H9 (cell line): Measurements from ENCODE around the gene EXOC3L4. TPM values are rescaled to one million over a fixed set of nuclear protein-coding genes. Genes with fewer than 3 reads are reported as not detected.

ENCODE experiments used
- DNase-seq: peaks from one replicate; pipeline ENCODE4 v3.0.0-alpha.2; 2017
- H2AFZ ChIP-seq: one replicate; pipeline ENCODE4 v1.6.1; 2013; ENCODE audit warnings: mild to moderate bottlenecking, low read length, control low read depth, moderate library complexity
- H2AK5ac ChIP-seq: 2 replicates; pipeline ENCODE4 v1.6.1; 2013; ENCODE audit warnings: low read length, control low read depth, mixed read lengths; ENCODE audit not compliant: insufficient read length
- H2BK120ac ChIP-seq: one replicate; pipeline ENCODE4 v1.6.1; 2013; ENCODE audit warnings: low read depth, mild to moderate bottlenecking, low read length, control low read depth, inconsistent platforms; ENCODE audit not compliant: poor library complexity, severe bottlenecking
- H2BK12ac ChIP-seq: 2 replicates; pipeline ENCODE4 v1.6.1; 2013; ENCODE audit warnings: low read length, control low read depth, mixed read lengths, low read depth; ENCODE audit not compliant: insufficient read length
- H2BK15ac ChIP-seq: 2 replicates; pipeline ENCODE4 v1.6.1; 2013; ENCODE audit warnings: low read depth, low read length, control low read depth
- H2BK20ac ChIP-seq: one replicate; pipeline ENCODE4 v1.6.1; 2013; ENCODE audit warnings: low read depth, mild to moderate bottlenecking, low read length, control low read depth, inconsistent platforms; ENCODE audit not compliant: poor library complexity, severe bottlenecking
- H2BK5ac ChIP-seq: 2 replicates; pipeline ENCODE4 v1.6.1; 2013; ENCODE audit warnings: low read length, control low read depth, mixed read lengths; ENCODE audit not compliant: insufficient read length
- H3K14ac ChIP-seq: 2 replicates; pipeline ENCODE4 v1.6.1; 2013; ENCODE audit warnings: low read length, control low read depth; ENCODE audit not compliant: insufficient read depth
- H3K18ac ChIP-seq: 2 replicates; pipeline ENCODE4 v1.6.1; 2013; ENCODE audit warnings: low read depth, mild to moderate bottlenecking, mixed read lengths, low read length, control low read depth; ENCODE audit not compliant: insufficient read length
- H3K23ac ChIP-seq: 2 replicates; pipeline ENCODE4 v1.6.1; 2013; ENCODE audit warnings: low read length, control low read depth, mixed read lengths, low read depth; ENCODE audit not compliant: insufficient read length
- H3K23me2 ChIP-seq: 2 replicates; pipeline ENCODE4 v1.6.1; 2013; ENCODE audit warnings: low read depth, mild to moderate bottlenecking, mixed read lengths, low read length, control low read depth; ENCODE audit not compliant: insufficient read length, poor library complexity, severe bottlenecking
- H3K27ac ChIP-seq: 2 replicates; pipeline ENCODE4 v1.5.1; 2013; ENCODE audit warnings: low read length, control low read depth, mixed read lengths, low read depth; ENCODE audit not compliant: insufficient read length
- H3K27me3 ChIP-seq: 2 replicates; pipeline ENCODE4 v1.6.1; 2013; ENCODE audit warnings: low read length, control low read depth, inconsistent platforms; ENCODE audit not compliant: insufficient read depth
- H3K4ac ChIP-seq: 2 replicates; pipeline ENCODE4 v1.6.1; 2013; ENCODE audit warnings: low read depth, mild to moderate bottlenecking, control low read depth, inconsistent platforms, low read length, moderate library complexity
- H3K4me1 ChIP-seq: 2 replicates; pipeline ENCODE4 v1.6.1; 2013; ENCODE audit warnings: low read length, control low read depth, inconsistent platforms; ENCODE audit not compliant: insufficient read depth
- H3K4me2 ChIP-seq: 2 replicates; pipeline ENCODE4 v1.6.1; 2013; ENCODE audit warnings: low read length, control low read depth, mixed read lengths; ENCODE audit not compliant: insufficient read length, insufficient read depth
- H3K56ac ChIP-seq: 2 replicates; pipeline ENCODE4 v1.6.1; 2013; ENCODE audit warnings: low read depth, mild to moderate bottlenecking, mixed read lengths, low read length, control low read depth; ENCODE audit not compliant: insufficient read length
- H3K79me1 ChIP-seq: 2 replicates; pipeline ENCODE4 v1.6.1; 2013; ENCODE audit warnings: low read depth, mild to moderate bottlenecking, moderate library complexity, low read length, control low read depth, inconsistent platforms; ENCODE audit not compliant: insufficient read depth, poor library complexity, severe bottlenecking
- H3K79me2 ChIP-seq: 2 replicates; pipeline ENCODE4 v1.6.1; 2013; ENCODE audit warnings: low read length, control low read depth, inconsistent platforms; ENCODE audit not compliant: insufficient read depth
- H3K9ac ChIP-seq: 2 replicates; pipeline ENCODE4 v1.6.1; 2013; ENCODE audit warnings: low read length, control low read depth, mixed read lengths; ENCODE audit not compliant: insufficient read length; ENCODE audit errors: extremely low read depth
- H3K9me3 ChIP-seq: one replicate; pipeline ENCODE4 v1.6.1; 2013; ENCODE audit warnings: low read depth, low read length, inconsistent platforms; ENCODE audit not compliant: control insufficient read depth
- H3T11ph ChIP-seq: one replicate; pipeline ENCODE4 v1.6.1; 2013; ENCODE audit warnings: mild to moderate bottlenecking, low read length, control low read depth, inconsistent platforms
- H4K20me1 ChIP-seq: one replicate; pipeline ENCODE4 v1.6.1; 2013; ENCODE audit not compliant: control insufficient read depth, insufficient read length, insufficient read depth
- H4K5ac ChIP-seq: 2 replicates; pipeline ENCODE4 v1.6.1; 2013; ENCODE audit warnings: low read depth, mild to moderate bottlenecking, mixed read lengths, low read length, control low read depth; ENCODE audit not compliant: insufficient read length
- H4K8ac ChIP-seq: replicated peaks from 2 replicates; pipeline ENCODE4 v1.6.1; 2013; ENCODE audit warnings: low read length, control low read depth, mixed read lengths, low read depth; ENCODE audit not compliant: insufficient read length
- H4K91ac ChIP-seq: 2 replicates; pipeline ENCODE4 v1.6.1; 2013; ENCODE audit warnings: low read depth, mild to moderate bottlenecking, moderate library complexity, mixed read lengths, low read length, control low read depth; ENCODE audit not compliant: insufficient read length
- H3K27ac Mint-ChIP-seq, 3 experiments: 2 replicates in 2 of 3; 3 replicates in 1 of 3; pipeline ENCODE4 v1.8.0; 2020 to 2021; ENCODE audit warnings: mixed read lengths in 3 of 3, mild to moderate bottlenecking in 1 of 3, moderate library complexity in 1 of 3
- H3K27me3 Mint-ChIP-seq: 2 replicates; pipeline ENCODE4 v1.8.0; 2021; ENCODE audit warnings: low read depth, mild to moderate bottlenecking, moderate library complexity, mixed read lengths
- H3K36me3 Mint-ChIP-seq, 3 experiments: 2 replicates in 2 of 3; 3 replicates in 1 of 3; pipeline ENCODE4 v1.8.0; 2020 to 2021; ENCODE audit warnings: low read depth in 3 of 3, mixed read lengths in 3 of 3; ENCODE audit not compliant: insufficient read depth in 1 of 3
- H3K4me1 Mint-ChIP-seq, 2 experiments: 2 replicates each; pipeline ENCODE4 v1.8.0; 2020; ENCODE audit warnings: mixed read lengths in 2 of 2
- H3K4me3 Mint-ChIP-seq, 2 experiments: 2 replicates in 1 of 2; 3 replicates in 1 of 2; pipeline ENCODE4 v1.8.0; 2020 to 2021; ENCODE audit warnings: mild to moderate bottlenecking in 2 of 2, mixed read lengths in 2 of 2, moderate library complexity in 1 of 2
- H3K9me3 Mint-ChIP-seq, 2 experiments: 2 replicates in 1 of 2; 3 replicates in 1 of 2; pipeline ENCODE4 v1.8.0; 2020; ENCODE audit warnings: mild to moderate bottlenecking in 2 of 2, mixed read lengths in 2 of 2, moderate library complexity in 1 of 2
- WGBS: extraction: QIAGEN DNeasy Blood & Tissue Kit; methylation state at CpG from one replicate; pipeline ENCODE4 v1.1.7; 2013; ENCODE audit warnings: missing lambda C conversion rate, low lambda C conversion rate, mixed read lengths; ENCODE audit not compliant: insufficient read length; ENCODE audit errors: extremely low coverage; 5-methylcytosine and 5-hydroxymethylcytosine counted together
- total RNA-seq: library from RNA; stranded (reverse); gene quantifications from 2 replicates; pipeline ENCODE4 v1.2.1, GENCODE V29; 2021
- TF ChIP-seq, protein P1 (sequence below): fragments of 200-600 bp; sonication (generic); conservative IDR thresholded peaks from 3 replicates; pipeline ENCODE4 v1.8.0; 2021; ENCODE audit warnings: antibody characterized with exemption, mild to moderate bottlenecking

Gene EXOC3L4
- total RNA-seq, 1 experiment from 2014 or later: 0.42 TPM

DNA sequence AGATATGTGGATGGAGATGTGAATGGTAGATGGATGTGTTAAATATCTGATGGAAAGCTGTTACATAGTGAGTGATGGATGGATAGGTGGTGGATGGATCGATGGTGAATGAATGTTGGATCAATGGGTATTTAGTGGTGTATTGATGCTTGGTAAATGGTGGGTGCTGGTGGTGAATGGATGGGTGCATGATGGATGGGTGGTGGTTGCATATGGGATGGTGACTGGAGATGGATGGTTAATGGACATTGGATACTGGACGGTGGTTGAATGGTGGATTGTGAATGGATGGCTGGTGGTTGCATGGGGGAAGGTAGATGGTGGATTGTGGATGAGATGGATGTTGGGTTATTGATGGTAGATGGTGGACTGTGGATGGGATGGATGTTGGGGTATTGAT lies 12.6 kb upstream of the EXOC3L4 start:
- Histone ChIP-seq H3T11ph (no peak overlapping the region), H3K79me2 (no peaks in the 10 kb centered on the region), H3K18ac (no peak overlapping the region), H3K14ac (no peak overlapping the region), H4K8ac (no peak overlapping the region), H2AFZ (no peak overlapping the region), H4K20me1 (no peaks in the 10 kb centered on the region), H3K9me3 (no peaks in the 10 kb centered on the region), H2BK15ac (no peak overlapping the region), H2BK5ac (no peak overlapping the region), H2BK20ac (no peak overlapping the region), H4K5ac (no peak overlapping the region), H2BK12ac (no peak overlapping the region), H3K56ac (no peak overlapping the region), H3K79me1 (no peaks in the 10 kb centered on the region), H4K91ac (no peak overlapping the region), H3K4me1 (no peaks in the 10 kb centered on the region), H3K23ac (no peak overlapping the region), H2BK120ac (no peak overlapping the region), H3K27ac (no peak overlapping the region), H3K4me2 (no peak overlapping the region), H2AK5ac (no peak overlapping the region), H3K4ac (no peak overlapping the region), H3K23me2 (no peaks in the 10 kb centered on the region), H3K9ac (no peak overlapping the region), H3K27me3 (peaks cover 1% of the 10 kb centered on the region; the same call in 1 of the 2 replicates)
- TF ChIP-seq, protein P1, sequence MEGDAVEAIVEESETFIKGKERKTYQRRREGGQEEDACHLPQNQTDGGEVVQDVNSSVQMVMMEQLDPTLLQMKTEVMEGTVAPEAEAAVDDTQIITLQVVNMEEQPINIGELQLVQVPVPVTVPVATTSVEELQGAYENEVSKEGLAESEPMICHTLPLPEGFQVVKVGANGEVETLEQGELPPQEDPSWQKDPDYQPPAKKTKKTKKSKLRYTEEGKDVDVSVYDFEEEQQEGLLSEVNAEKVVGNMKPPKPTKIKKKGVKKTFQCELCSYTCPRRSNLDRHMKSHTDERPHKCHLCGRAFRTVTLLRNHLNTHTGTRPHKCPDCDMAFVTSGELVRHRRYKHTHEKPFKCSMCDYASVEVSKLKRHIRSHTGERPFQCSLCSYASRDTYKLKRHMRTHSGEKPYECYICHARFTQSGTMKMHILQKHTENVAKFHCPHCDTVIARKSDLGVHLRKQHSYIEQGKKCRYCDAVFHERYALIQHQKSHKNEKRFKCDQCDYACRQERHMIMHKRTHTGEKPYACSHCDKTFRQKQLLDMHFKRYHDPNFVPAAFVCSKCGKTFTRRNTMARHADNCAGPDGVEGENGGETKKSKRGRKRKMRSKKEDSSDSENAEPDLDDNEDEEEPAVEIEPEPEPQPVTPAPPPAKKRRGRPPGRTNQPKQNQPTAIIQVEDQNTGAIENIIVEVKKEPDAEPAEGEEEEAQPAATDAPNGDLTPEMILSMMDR: no peak
- Mint-ChIP-seq H3K4me3 (no peak overlapping the region), H3K27me3 (peaks cover 12% of the 10 kb centered on the region), H3K27ac (no peak overlapping the region), H3K9me3 (no peaks in the 10 kb centered on the region), H3K4me1 (peaks cover 2 to 5% of the 10 kb centered on the region in 2 experiments; a peak in 2 of 4 replicates), H3K36me3 (no peaks in the 10 kb centered on the region)
- no peak for DNase-seq
- WGBS: 100% methylated on average over 1 of the region's 2 CpGs
